Measurements from ENCODE around the gene MRPL41.
A peak's percentile ranks its signal among the peaks of the same experiment; 100 is the strongest.

MRPL41 gene

DNA sequence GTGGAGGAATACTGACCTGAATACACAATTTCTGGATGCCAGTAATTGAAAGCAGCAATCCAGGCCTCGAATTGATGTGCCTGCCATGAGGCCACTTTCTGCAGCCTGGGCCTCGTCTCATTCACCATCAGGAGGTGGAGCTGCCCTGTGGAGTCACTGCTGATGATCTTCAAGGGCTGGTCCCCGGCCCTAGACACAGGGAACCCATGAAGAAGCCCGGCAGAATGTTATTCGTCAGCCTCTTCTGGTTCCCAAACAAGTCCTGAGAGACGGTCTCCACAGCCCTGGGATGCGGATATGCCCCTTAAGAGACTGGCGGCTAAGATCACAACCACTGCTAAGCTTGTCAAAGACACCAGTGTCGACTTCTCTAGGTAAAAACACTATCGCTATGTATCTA, 22.5 kb downstream of the MRPL41 start:
- ATAC-seq (ENCODE audit: insufficient read depth, low read depth) (no peak), DNase-seq (no peak)
- Histone ChIP-seq H4K20me1 (ENCODE audit: insufficient read depth, low read length) (peaks cover 35% of the 10 kb centered on the region; the same call in 1 of the 2 replicates), H3K4me2 (ENCODE audit: insufficient read depth, low read length) (no peak overlapping the region), H3K9ac (ENCODE audit: low read depth, low read length) (no peak overlapping the region), H3K27ac (ENCODE audit: low read length) (no peak overlapping the region), H3K4me3 (ENCODE audit: low read depth in 1 of 2, low read length in 2 of 2) (no peak overlapping the region), H3K4me1 (ENCODE audit: insufficient read depth, low read length) (peaks cover 30% of the 10 kb centered on the region), H3K27me3 (ENCODE audit: insufficient read depth, low read length, poor library complexity) (no peaks in the 10 kb centered on the region), H3K79me2 (ENCODE audit: insufficient read depth, low read length) (peaks cover 49% of the 10 kb centered on the region), H3K9me3 (ENCODE audit: insufficient read depth, low read length, severe bottlenecking) (no peaks in the 10 kb centered on the region), H3K36me3 (ENCODE audit: insufficient read depth, low read length) (peaks cover 52% of the 10 kb centered on the region), H2AFZ (ENCODE audit: low read depth, low read length) (no peak overlapping the region)
- no peak for TF ChIP-seq EZH2 (IDR thresholded peaks at IDR 0.05; ENCODE audit: borderline replicate concordance, low read depth, low read length, severe bottlenecking)
- TF ChIP-seq, protein P1, sequence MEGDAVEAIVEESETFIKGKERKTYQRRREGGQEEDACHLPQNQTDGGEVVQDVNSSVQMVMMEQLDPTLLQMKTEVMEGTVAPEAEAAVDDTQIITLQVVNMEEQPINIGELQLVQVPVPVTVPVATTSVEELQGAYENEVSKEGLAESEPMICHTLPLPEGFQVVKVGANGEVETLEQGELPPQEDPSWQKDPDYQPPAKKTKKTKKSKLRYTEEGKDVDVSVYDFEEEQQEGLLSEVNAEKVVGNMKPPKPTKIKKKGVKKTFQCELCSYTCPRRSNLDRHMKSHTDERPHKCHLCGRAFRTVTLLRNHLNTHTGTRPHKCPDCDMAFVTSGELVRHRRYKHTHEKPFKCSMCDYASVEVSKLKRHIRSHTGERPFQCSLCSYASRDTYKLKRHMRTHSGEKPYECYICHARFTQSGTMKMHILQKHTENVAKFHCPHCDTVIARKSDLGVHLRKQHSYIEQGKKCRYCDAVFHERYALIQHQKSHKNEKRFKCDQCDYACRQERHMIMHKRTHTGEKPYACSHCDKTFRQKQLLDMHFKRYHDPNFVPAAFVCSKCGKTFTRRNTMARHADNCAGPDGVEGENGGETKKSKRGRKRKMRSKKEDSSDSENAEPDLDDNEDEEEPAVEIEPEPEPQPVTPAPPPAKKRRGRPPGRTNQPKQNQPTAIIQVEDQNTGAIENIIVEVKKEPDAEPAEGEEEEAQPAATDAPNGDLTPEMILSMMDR (IDR thresholded peaks at IDR 0.05; ENCODE audit: borderline replicate concordance, extremely low read depth, low read length, poor library complexity, severe bottlenecking) = no peak

DNA sequence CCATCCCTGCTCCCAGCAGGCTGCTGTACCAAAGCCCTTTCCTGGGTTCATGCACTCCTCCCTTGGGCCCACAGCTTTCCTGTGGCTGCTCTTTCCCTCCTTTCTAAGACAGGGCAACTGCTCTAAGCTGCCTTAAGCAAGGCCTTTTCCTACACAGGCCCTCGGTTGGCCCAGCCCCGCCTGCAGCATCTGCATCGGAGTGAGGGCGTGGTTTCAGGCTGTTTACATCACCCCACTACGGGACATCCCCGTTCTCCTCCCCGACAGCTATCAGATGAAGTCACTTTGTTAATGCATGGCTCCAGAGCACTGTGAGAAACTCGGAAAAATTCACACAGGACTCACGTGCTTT, 23.7 kb downstream of the MRPL41 start:
- peaks cover 47% of the 10 kb centered on the region for H3K79me2 ChIP-seq (ENCODE audit: insufficient read depth, low read length)
- H2AFZ ChIP-seq (ENCODE audit: low read depth, low read length) = no peak overlapping the region
- ATAC-seq (ENCODE audit: insufficient read depth, low read depth) (no peak), DNase-seq (no peak)
- peaks cover 52% of the 10 kb centered on the region for H3K36me3 ChIP-seq (ENCODE audit: insufficient read depth, low read length)
- peak overlapping the region; percentile 22; the same call in 1 of the 2 replicates for H3K4me2 ChIP-seq (ENCODE audit: insufficient read depth, low read length)
- peaks cover 33% of the 10 kb centered on the region for H3K4me1 ChIP-seq (ENCODE audit: insufficient read depth, low read length)
- no peaks in the 10 kb centered on the region for H3K27me3 ChIP-seq (ENCODE audit: insufficient read depth, low read length, poor library complexity)
- no peak overlapping the region for H3K27ac ChIP-seq (ENCODE audit: low read length)
- H3K9me3 ChIP-seq (ENCODE audit: insufficient read depth, low read length, severe bottlenecking) = no peaks in the 10 kb centered on the region
- H4K20me1 ChIP-seq (ENCODE audit: insufficient read depth, low read length) = peaks cover 30% of the 10 kb centered on the region; the same call in 1 of the 2 replicates
- no peak overlapping the region for H3K9ac ChIP-seq (ENCODE audit: low read depth, low read length)
- TF ChIP-seq, protein P1 (IDR thresholded peaks at IDR 0.05; ENCODE audit: borderline replicate concordance, extremely low read depth, low read length, poor library complexity, severe bottlenecking) = no peak
- TF ChIP-seq EZH2 (IDR thresholded peaks at IDR 0.05; ENCODE audit: borderline replicate concordance, low read depth, low read length, severe bottlenecking) = no peak
- no peak overlapping the region for H3K4me3 ChIP-seq (ENCODE audit: low read depth in 1 of 2, low read length in 2 of 2)

DNA sequence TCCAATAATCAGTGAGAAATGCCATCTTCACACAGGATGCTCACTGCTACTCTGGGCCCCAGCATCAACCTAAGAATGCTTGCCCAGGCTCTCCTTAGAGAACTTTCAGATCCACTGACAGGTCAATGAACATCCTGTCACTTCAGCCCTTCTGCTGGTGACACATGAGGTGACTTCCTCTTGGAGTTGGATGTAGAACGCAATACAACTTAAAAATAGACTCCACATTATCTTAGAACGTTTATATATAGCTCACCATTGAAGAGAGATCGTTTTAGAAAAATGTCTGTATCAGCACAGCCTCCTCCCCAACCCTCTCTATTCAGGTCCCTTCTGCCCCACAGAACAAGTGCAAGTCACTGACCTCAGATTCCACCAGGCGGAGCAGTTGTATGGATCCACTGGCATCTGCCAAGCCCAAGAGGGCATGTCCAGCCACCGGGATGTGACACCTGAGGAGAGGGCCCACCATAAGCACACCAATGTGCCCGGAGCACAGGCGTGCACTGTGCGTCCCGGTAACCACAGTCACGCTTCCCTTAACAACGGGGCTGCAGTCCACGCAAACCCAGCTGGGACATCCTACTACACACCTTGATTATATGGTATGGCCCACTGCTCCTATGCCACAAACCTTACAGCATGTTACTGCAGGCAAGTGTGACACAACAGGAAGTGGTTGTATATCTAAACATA, 24.2 kb downstream of the MRPL41 start:
- peaks cover 48% of the 10 kb centered on the region for H3K36me3 ChIP-seq (ENCODE audit: insufficient read depth, low read length)

More for the DNA sequence above, 24.2 kb downstream of the MRPL41 start:
- no peak for ATAC-seq (ENCODE audit: insufficient read depth, low read depth)
- H3K27me3 ChIP-seq (ENCODE audit: insufficient read depth, low read length, poor library complexity) = no peaks in the 10 kb centered on the region
- H3K79me2 ChIP-seq (ENCODE audit: insufficient read depth, low read length) = peaks cover 47% of the 10 kb centered on the region
- no peak for DNase-seq
- H2AFZ ChIP-seq (ENCODE audit: low read depth, low read length) = no peak overlapping the region
- peaks cover 33% of the 10 kb centered on the region for H3K4me1 ChIP-seq (ENCODE audit: insufficient read depth, low read length)
- peaks cover 30% of the 10 kb centered on the region; the same call in 1 of the 2 replicates for H4K20me1 ChIP-seq (ENCODE audit: insufficient read depth, low read length)
- H3K9me3 ChIP-seq (ENCODE audit: insufficient read depth, low read length, severe bottlenecking) = no peaks in the 10 kb centered on the region
- no peak for TF ChIP-seq EZH2 (IDR thresholded peaks at IDR 0.05; ENCODE audit: borderline replicate concordance, low read depth, low read length, severe bottlenecking)
- TF ChIP-seq, protein P1 (IDR thresholded peaks at IDR 0.05; ENCODE audit: borderline replicate concordance, extremely low read depth, low read length, poor library complexity, severe bottlenecking) = no peak
- no peak overlapping the region for H3K9ac ChIP-seq (ENCODE audit: low read depth, low read length)
- H3K27ac ChIP-seq (ENCODE audit: low read length) = no peak overlapping the region
- H3K4me3 ChIP-seq (ENCODE audit: low read depth in 1 of 2, low read length in 2 of 2) = no peak overlapping the region
- H3K4me2 ChIP-seq (ENCODE audit: insufficient read depth, low read length) = peak overlapping the region; percentile 93; the same call in 1 of the 2 replicates
